ENCODE data around the gene PNPLA8. TPM values are rescaled to one million over a fixed set of nuclear protein-coding genes. Genes with fewer than 3 reads are reported as not detected.
"Not testable (repeated sequence)": the region's sequence is repeated elsewhere in the genome, so short reads cannot be mapped to it uniquely, and the experiment has no call there.

The PNPLA8 gene
- total RNA-seq, 1 experiment from 2014 or later, result 6.9 TPM

GRCh38 chr7:108559253-108559652 lies 33.3 kb upstream of the PNPLA8 start:
- Mint-ChIP-seq H3K4me1 (ENCODE audit: low read depth, unreplicated experiment) (peaks cover 8% of the 10 kb centered on the region), H3K9me3 (ENCODE audit: low read depth, unreplicated experiment) (peaks cover 6% of the 10 kb centered on the region), H3K4me3 (ENCODE audit: low read depth, unreplicated experiment) (no peak overlapping the region), H3K36me3 (ENCODE audit: insufficient read depth, unreplicated experiment) (no peaks in the 10 kb centered on the region), H3K27ac (ENCODE audit: unreplicated experiment) (no peak overlapping the region), H3K27me3 (ENCODE audit: unreplicated experiment) (no peaks in the 10 kb centered on the region)
- TF ChIP-seq CTCF (IDR thresholded peaks at IDR 0.05; ENCODE audit: unreplicated experiment), result no peak
- no TSS peak for BruUV-seq (replicated peaks)
- no peak for DNase-seq
- CTCF ChIA-PET, result no interaction called here
- intact Hi-C loops (cut with micrococcal nuclease; ENCODE audit: unreplicated experiment), result no loop called here

- Mint-ChIP-seq H3K36me3 (ENCODE audit: insufficient read depth, unreplicated experiment) (no peaks in the 10 kb centered on the region), H3K4me1 (ENCODE audit: low read depth, unreplicated experiment) (peaks cover 8% of the 10 kb centered on the region), H3K27me3 (ENCODE audit: unreplicated experiment) (no peaks in the 10 kb centered on the region), H3K27ac (ENCODE audit: unreplicated experiment) (no peak overlapping the region), H3K4me3 (ENCODE audit: low read depth, unreplicated experiment) (no peak overlapping the region), H3K9me3 (ENCODE audit: low read depth, unreplicated experiment) (peaks cover 6% of the 10 kb centered on the region)
- BruUV-seq (replicated peaks), result no TSS peak
- intact Hi-C loops (cut with micrococcal nuclease; ENCODE audit: unreplicated experiment), result no loop called here
- CTCF ChIA-PET, result no interaction called here
- TF ChIP-seq CTCF (IDR thresholded peaks at IDR 0.05; ENCODE audit: unreplicated experiment), result no peak
- DNase-seq, result no peak
These were observed 31.7 kb upstream of the PNPLA8 start for GRCh38 chr7:108557617-108558016.

- intact Hi-C loops (cut with micrococcal nuclease; ENCODE audit: unreplicated experiment), result no loop called here
These were observed 31.3 kb upstream of the PNPLA8 start for GRCh38 chr7:108557191-108557590.

GRCh38 chr7:108556665-108557064 lies 30.7 kb upstream of the PNPLA8 start:
- H3K27me3 Mint-ChIP-seq (ENCODE audit: unreplicated experiment); DNase-seq; H3K9me3 Mint-ChIP-seq (ENCODE audit: low read depth, unreplicated experiment); CTCF ChIA-PET; intact Hi-C loops (cut with micrococcal nuclease; ENCODE audit: unreplicated experiment); BruUV-seq (replicated peaks); H3K36me3 Mint-ChIP-seq (ENCODE audit: insufficient read depth, unreplicated experiment); H3K4me1 Mint-ChIP-seq (ENCODE audit: low read depth, unreplicated experiment); H3K4me3 Mint-ChIP-seq (ENCODE audit: low read depth, unreplicated experiment); H3K27ac Mint-ChIP-seq (ENCODE audit: unreplicated experiment): not testable (repeated sequence)

More at GRCh38 chr7:108557191-108557590, 31.3 kb upstream of the PNPLA8 start:
- BruUV-seq (replicated peaks), result no TSS peak
- no peak for DNase-seq
- CTCF ChIA-PET, result no interaction called here
- peaks cover 8% of the 10 kb centered on the region for H3K4me1 Mint-ChIP-seq (ENCODE audit: low read depth, unreplicated experiment)
- H3K27me3 Mint-ChIP-seq (ENCODE audit: unreplicated experiment), result no peaks in the 10 kb centered on the region
- TF ChIP-seq CTCF (IDR thresholded peaks at IDR 0.05; ENCODE audit: unreplicated experiment), result no peak
- peaks cover 6% of the 10 kb centered on the region for H3K9me3 Mint-ChIP-seq (ENCODE audit: low read depth, unreplicated experiment)
- H3K4me3 Mint-ChIP-seq (ENCODE audit: low read depth, unreplicated experiment), result no peak overlapping the region
- no peaks in the 10 kb centered on the region for H3K36me3 Mint-ChIP-seq (ENCODE audit: insufficient read depth, unreplicated experiment)
- no peak overlapping the region for H3K27ac Mint-ChIP-seq (ENCODE audit: unreplicated experiment)

- CTCF ChIA-PET; intact Hi-C loops (cut with micrococcal nuclease; ENCODE audit: unreplicated experiment): not testable (repeated sequence)
These were observed 22.4 kb upstream of the PNPLA8 start for GRCh38 chr7:108548141-108548896.

More at GRCh38 chr7:108548141-108548896, 22.4 kb upstream of the PNPLA8 start:
- not testable (repeated sequence) for H3K27ac Mint-ChIP-seq (ENCODE audit: unreplicated experiment); H3K36me3 Mint-ChIP-seq (ENCODE audit: insufficient read depth, unreplicated experiment); H3K4me1 Mint-ChIP-seq (ENCODE audit: low read depth, unreplicated experiment); BruUV-seq (replicated peaks); DNase-seq; H3K4me3 Mint-ChIP-seq (ENCODE audit: low read depth, unreplicated experiment); H3K27me3 Mint-ChIP-seq (ENCODE audit: unreplicated experiment); H3K9me3 Mint-ChIP-seq (ENCODE audit: low read depth, unreplicated experiment)

Measured in Calu3 (cell line).